Measurements from ENCODE around the gene PSMB7. TPM values are rescaled to one million over a fixed set of nuclear protein-coding genes. Genes with fewer than 3 reads are reported as not detected.

The PSMB7 gene
- total RNA-seq, 2 donors from 2014 or later: 70.7 to 77.5 TPM

DNA sequence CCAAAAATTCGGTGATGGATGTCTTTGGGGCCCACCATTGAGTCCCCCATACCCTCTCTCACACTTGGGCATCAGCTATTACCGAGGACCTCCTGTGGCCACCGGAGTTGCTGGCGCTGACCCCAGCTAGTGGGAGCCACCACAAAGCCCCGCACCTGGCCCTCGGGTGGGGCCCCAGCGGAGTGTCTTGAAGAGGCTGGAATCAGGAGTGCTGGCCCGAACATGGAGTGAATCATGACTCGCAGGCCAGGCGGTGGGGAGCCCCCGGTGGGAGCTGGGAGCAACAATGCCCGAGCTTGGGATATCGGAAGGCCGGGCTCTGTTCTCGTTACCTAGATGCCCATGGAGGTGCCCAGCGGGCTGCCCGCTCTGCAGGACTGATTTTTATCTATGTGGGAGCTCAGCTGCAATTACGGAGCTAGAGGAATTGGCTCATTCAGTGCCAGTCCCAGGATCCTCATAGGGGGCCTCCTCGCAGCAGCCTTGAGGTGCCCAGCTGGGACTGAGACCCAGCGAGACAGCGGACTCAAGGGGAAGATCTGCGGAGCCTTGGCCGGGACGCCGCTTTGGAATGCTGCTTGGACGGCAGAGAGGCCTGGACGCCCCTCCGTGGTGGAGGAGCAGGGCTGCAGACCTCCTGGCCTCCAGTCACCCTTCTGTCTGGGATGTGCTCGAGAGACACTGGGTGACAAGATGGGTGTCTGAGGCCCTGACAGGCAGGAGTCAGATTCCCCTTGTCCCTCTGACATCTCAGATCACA lies 70.8 kb downstream of the PSMB7 start:
- H3K27me3 Mint-ChIP-seq: no peaks in the 10 kb centered on the region
- ATAC-seq (no peak), DNase-seq (no peak)
- no peak overlapping the region for H3K4me3 Mint-ChIP-seq
- peaks cover 2% of the 10 kb centered on the region for H3K36me3 Mint-ChIP-seq (ENCODE audit: low read depth)
- peaks cover 2% of the 10 kb centered on the region for H3K4me1 Mint-ChIP-seq
- H3K9me3 ChIP-seq (ENCODE audit: control insufficient read depth, low read length, poor library complexity, severe bottlenecking): no peaks in the 10 kb centered on the region
- no peak overlapping the region for H3K27ac Mint-ChIP-seq

- no peaks in the 10 kb centered on the region for H3K9me3 ChIP-seq (ENCODE audit: control insufficient read depth, low read length, poor library complexity, severe bottlenecking)
- Mint-ChIP-seq H3K27ac (no peak overlapping the region), H3K36me3 (ENCODE audit: low read depth) (peaks cover 2% of the 10 kb centered on the region), H3K4me3 (no peak overlapping the region), H3K4me1 (peaks cover 2% of the 10 kb centered on the region), H3K27me3 (no peaks in the 10 kb centered on the region)
- DNase-seq (no peak), ATAC-seq (no peak)
Observed at GRCh38 chr9:124343533-124344290, 71.5 kb downstream of the PSMB7 start.

DNA sequence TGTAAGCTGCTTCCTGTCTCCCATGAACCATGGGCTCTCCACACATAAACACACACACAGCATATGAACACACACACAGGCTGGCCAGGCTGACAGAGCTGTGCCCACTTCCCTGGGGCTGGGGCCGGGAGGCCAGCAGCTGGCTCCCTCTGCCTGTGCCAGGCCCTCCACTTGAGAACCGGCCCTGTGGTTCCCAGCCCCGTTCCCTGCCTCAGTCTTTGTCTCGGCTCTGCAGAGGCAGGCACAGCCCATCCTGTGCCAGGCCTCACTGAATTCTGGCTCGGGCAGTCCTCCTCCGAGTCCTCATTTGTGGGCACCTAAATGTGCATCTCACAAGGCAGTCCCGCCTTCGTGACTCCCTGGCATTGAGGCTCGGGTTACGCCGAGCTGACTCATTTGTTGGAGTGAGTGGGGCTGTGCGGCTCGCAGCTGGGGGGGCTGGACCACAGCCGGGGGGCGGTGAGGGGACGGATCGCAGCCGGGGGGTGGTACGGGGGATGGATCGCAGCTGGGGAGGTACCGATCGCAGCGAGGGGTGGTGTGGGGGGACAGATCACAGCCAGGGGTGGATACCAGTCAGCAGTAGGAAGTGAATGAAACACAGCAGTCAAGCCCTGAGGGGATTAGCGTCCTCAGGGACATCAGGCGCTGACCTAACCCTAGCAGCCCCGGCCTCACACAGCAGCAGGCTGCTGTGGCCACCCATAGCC lies 72.3 kb downstream of the PSMB7 start:
- no peak for DNase-seq
- no peak overlapping the region for H3K27ac Mint-ChIP-seq
- no peak for ATAC-seq

GRCh38 chr9:124342402-124342775 lies 72.9 kb downstream of the PSMB7 start:
- Mint-ChIP-seq H3K4me1 (peaks cover 2% of the 10 kb centered on the region), H3K4me3 (no peak overlapping the region), H3K27me3 (no peaks in the 10 kb centered on the region), H3K27ac (no peak overlapping the region), H3K36me3 (ENCODE audit: low read depth) (no peaks in the 10 kb centered on the region)
- DNase-seq: no peak
- no peak for ATAC-seq
- H3K9me3 ChIP-seq (ENCODE audit: control insufficient read depth, low read length, poor library complexity, severe bottlenecking): no peaks in the 10 kb centered on the region

More for the DNA sequence above, 72.3 kb downstream of the PSMB7 start:
- Mint-ChIP-seq H3K36me3 (ENCODE audit: low read depth) (no peaks in the 10 kb centered on the region), H3K4me1 (peaks cover 2% of the 10 kb centered on the region), H3K4me3 (no peak overlapping the region), H3K27me3 (no peaks in the 10 kb centered on the region)
- H3K9me3 ChIP-seq (ENCODE audit: control insufficient read depth, low read length, poor library complexity, severe bottlenecking): no peaks in the 10 kb centered on the region

GRCh38 chr9:124341455-124342170 lies 73.6 kb downstream of the PSMB7 start:
- ATAC-seq: no peak
- peaks cover 2% of the 10 kb centered on the region for H3K4me1 Mint-ChIP-seq
- H3K27ac Mint-ChIP-seq: no peak overlapping the region
- DNase-seq: no peak
- no peaks in the 10 kb centered on the region for H3K27me3 Mint-ChIP-seq
- H3K9me3 ChIP-seq (ENCODE audit: control insufficient read depth, low read length, poor library complexity, severe bottlenecking): no peaks in the 10 kb centered on the region
- H3K4me3 Mint-ChIP-seq: no peak overlapping the region
- H3K36me3 Mint-ChIP-seq (ENCODE audit: low read depth): no peaks in the 10 kb centered on the region

DNA sequence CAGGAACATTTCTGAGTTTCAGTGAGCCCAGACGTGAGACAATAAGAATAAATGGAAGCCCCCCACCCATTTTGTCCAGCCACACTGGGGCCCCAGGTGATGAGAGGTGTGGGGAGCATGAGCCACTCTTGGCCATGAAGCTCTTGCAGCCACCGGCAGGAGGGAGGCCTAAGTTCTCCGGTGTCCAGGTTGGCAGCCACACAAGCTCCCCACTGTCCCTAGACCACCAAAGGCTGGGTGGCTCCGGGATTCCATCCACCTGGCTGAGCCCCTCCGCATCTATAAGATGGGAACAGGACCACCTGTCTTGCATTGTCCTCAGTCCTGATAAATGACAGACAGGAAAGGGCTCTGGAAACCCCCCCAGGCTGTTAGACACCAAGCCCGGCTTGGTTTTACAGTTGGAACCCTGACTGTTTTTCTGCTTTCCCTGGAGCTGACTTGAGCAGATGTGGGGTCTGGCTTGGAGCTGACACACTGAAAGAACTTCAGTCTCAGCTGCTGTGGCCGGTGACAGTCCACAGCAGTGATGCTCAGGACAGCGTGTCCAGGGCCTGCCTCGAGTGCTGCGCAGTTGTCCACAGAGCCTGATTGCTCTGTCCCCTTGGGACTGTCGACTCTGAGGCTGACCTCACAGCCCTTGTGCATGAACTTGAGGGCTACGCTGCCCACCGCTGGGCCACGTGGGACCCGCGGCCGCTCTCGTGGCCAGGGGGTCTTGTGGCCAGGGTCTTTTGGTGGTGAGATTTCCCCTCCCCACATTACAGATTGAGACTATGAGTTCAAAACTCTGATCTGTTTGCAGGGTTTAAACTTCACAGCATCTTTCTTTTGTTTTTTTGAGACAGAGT lies 74.8 kb downstream of the PSMB7 start:
- H3K27ac Mint-ChIP-seq: no peak overlapping the region
- ATAC-seq (no peak), DNase-seq (no peak)
- no peaks in the 10 kb centered on the region for H3K36me3 Mint-ChIP-seq (ENCODE audit: low read depth)
- peaks cover 2% of the 10 kb centered on the region for H3K4me1 Mint-ChIP-seq
- no peaks in the 10 kb centered on the region for H3K27me3 Mint-ChIP-seq
- H3K9me3 ChIP-seq (ENCODE audit: control insufficient read depth, low read length, poor library complexity, severe bottlenecking): no peaks in the 10 kb centered on the region
- H3K4me3 Mint-ChIP-seq: no peak overlapping the region

DNA sequence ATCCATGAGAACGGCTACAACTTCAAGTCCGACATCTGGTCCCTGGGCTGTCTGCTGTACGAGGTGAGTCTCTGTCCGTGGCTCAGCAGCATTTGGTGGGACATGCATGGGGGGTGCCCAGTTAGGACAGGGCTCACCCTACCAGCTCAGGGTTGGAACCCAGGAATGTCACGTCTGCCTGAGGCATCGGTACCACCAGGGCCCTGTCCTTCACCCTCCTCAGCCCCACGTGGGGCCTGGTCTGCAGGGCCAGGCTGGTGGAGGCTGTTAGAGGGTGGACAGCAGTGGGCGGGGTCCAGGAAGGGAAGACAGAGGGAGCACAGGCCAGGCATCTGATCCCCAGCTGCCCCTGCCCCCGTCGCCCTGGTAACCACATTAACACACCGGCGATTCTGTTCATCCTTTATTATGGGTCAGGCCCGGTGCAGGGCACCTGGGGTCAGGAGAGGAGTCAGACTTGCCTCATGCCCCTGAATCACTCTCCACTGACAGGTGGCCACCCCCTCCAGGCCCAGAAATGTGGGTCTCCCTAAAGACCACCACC lies 75.6 kb downstream of the PSMB7 start:
- Mint-ChIP-seq H3K36me3 (ENCODE audit: low read depth) (no peaks in the 10 kb centered on the region), H3K27ac (no peak overlapping the region), H3K27me3 (no peaks in the 10 kb centered on the region), H3K4me1 (peaks cover 2% of the 10 kb centered on the region), H3K4me3 (no peak overlapping the region)
- no peaks in the 10 kb centered on the region for H3K9me3 ChIP-seq (ENCODE audit: control insufficient read depth, low read length, poor library complexity, severe bottlenecking)
- ATAC-seq: no peak
- no peak for DNase-seq

DNA sequence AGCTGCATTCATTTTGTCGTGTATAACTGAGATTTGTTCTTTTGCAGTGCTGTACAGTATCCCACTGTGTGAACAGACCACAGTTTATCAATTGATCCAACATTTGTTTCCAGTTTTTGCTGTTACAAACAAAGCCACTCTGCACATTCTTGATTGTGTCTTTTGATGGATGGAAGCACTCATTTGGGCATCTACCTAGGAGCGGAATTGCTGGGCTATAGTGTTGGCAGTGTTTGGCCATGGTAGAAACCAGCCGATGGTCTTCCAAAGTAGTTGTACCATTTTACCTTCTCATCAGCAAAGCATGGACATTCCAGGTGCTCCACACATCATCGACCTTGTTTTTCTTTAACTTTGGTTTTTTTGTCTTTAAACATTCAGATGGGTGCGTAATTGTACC lies 77.7 kb downstream of the PSMB7 start:
- no peak overlapping the region for H3K4me3 Mint-ChIP-seq
- H3K4me1 Mint-ChIP-seq: no peaks in the 10 kb centered on the region
- H3K36me3 Mint-ChIP-seq (ENCODE audit: low read depth): no peaks in the 10 kb centered on the region
- no peak overlapping the region for H3K27ac Mint-ChIP-seq
- ATAC-seq: no peak
- no peak for DNase-seq
- H3K9me3 ChIP-seq (ENCODE audit: control insufficient read depth, low read length, poor library complexity, severe bottlenecking): no peaks in the 10 kb centered on the region
- no peaks in the 10 kb centered on the region for H3K27me3 Mint-ChIP-seq

DNA sequence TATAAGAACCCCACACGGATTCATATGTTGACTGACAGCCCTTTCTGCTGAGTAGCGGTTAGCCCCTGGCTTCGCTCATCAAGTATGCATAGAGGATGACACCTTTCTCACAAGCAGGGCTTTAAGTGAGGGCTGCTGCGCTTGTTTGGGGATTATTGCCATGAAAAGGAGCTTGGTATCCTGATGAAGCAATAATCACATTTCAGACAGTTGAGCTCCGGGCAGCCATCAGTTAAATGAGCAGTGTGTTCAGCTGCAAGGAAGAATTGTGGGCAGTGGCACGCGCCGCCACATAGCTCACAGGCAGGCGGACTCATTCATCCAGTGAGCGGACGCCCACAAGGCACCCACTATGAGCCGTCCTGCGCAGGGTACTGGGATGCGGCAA lies 79.9 kb downstream of the PSMB7 start:
- ATAC-seq (no peak), DNase-seq (no peak)
- no peaks in the 10 kb centered on the region for H3K36me3 Mint-ChIP-seq (ENCODE audit: low read depth)
- no peaks in the 10 kb centered on the region for H3K9me3 ChIP-seq (ENCODE audit: control insufficient read depth, low read length, poor library complexity, severe bottlenecking)
- H3K27me3 Mint-ChIP-seq: no peaks in the 10 kb centered on the region
- no peak overlapping the region for H3K27ac Mint-ChIP-seq
- no peak overlapping the region for H3K4me3 Mint-ChIP-seq
- H3K4me1 Mint-ChIP-seq: peaks cover 3% of the 10 kb centered on the region

GRCh38 chr9:124334568-124335319 lies 80.5 kb downstream of the PSMB7 start:
- no peaks in the 10 kb centered on the region for H3K36me3 Mint-ChIP-seq (ENCODE audit: low read depth)
- DNase-seq: no peak
- ATAC-seq: no peak
- H3K27ac Mint-ChIP-seq: no peak overlapping the region
- peaks cover 3% of the 10 kb centered on the region for H3K4me1 Mint-ChIP-seq
- no peaks in the 10 kb centered on the region for H3K9me3 ChIP-seq (ENCODE audit: control insufficient read depth, low read length, poor library complexity, severe bottlenecking)
- no peaks in the 10 kb centered on the region for H3K27me3 Mint-ChIP-seq
- no peak overlapping the region for H3K4me3 Mint-ChIP-seq

DNA sequence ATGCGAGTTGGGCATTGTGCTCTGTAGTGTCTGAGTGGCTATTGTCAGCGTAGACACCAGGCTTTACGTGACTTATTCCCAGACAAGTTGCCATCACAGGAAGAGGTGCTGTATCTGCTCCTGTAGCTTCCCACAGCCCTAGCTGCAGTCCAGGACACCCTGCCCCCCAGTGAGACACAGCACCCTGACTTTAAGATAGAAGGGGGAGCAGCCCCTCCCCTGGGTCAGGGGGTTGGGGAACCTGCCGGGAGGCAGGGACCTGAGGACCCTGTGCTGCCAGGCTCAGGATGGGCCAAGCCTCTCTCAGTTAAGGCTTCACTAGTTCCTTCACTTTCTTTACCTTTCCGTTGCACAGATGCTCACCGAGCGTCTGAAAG lies 82.1 kb downstream of the PSMB7 start:
- no peak for ATAC-seq
- peaks cover 3% of the 10 kb centered on the region for H3K4me1 Mint-ChIP-seq
- no peaks in the 10 kb centered on the region for H3K36me3 Mint-ChIP-seq (ENCODE audit: low read depth)
- DNase-seq: no peak
- H3K9me3 ChIP-seq (ENCODE audit: control insufficient read depth, low read length, poor library complexity, severe bottlenecking): no peaks in the 10 kb centered on the region
- H3K27me3 Mint-ChIP-seq: no peaks in the 10 kb centered on the region
- H3K4me3 Mint-ChIP-seq: no peak overlapping the region
- H3K27ac Mint-ChIP-seq: no peak overlapping the region

Data from T-helper 17 cell (primary cell).